Measurements from ENCODE around the gene SLC22A31. TPM values are rescaled to one million over a fixed set of nuclear protein-coding genes. Genes with fewer than 3 reads are reported as not detected.
"Not testable (repeated sequence)": the region's sequence is repeated elsewhere in the genome, so short reads cannot be mapped to it uniquely, and the experiment has no call there.

SLC22A31 gene
- polyA plus RNA-seq, 4 donors = 0.21 to 1.2 (median 0.60) TPM

DNA sequence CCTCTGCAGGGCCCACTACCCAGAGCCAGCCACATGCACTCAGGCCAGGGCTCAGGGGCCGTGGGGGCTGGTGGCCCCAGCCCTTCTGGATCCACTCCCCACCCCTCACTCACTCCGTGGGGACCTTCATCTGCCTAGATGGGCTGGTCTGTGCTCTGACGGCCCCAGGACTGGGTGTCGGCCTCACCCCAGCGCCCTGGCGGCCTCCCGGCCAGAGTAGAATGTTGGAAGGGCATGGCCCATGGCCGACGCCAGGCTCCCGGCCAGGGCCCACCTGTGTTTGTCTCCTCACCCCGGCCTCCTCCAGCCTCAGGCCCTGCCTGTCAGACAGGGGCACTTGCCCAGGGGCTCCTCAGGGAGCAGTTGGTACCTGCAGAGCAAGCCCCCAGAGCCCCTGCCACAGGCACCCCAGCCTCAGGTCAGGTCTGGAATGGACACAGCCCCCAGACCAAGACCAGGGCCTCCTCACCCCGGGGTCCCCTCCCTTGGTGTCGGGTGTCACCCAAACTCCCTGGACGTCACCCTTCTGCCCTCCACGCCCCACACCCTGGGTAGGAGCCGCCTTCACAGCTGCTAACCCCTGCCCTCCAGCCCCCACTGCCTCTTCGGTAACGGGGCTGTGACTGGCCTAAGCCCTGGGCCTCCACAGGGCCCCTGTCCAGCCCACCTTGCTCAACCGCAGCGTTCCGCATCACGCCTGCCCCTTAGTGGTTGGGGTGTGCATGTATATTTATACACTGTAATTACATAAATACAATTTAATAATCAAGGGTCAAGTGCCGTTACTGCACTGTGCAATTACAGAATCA lies 31.8 kb downstream of the SLC22A31 start:
- no peak for DNase-seq (ENCODE audit: low read depth in 4 of 4, low spot score in 2 of 4)

DNA sequence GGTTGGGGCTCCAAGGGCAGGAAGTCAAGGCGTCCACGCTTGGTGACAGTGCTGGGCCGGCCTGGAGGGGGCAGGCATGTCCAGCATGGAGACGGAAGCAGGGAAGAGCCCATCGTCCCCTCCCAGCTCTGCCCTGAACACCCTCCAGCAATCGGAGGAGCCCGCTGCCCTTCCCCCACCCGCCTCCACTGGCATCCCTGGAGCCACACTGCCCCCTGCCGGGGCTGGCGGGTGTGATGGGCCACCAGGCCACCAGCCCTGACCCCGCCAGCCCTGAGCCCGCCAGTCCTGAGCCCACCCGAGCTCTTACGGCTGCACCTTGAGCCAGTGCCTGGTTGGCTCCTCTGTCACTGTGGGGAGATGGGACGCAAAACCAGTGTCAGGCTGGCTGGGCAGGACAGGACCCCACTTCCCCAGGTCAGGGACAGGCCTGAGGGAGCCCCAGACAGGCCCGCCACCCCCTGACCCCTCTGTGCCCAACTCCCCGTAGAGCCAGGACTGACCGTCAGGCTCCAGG lies 32.9 kb downstream of the SLC22A31 start:
- peak in 1 of 4 donors; percentile 66 for DNase-seq (ENCODE audit: low read depth in 4 of 4, low spot score in 2 of 4)

DNA sequence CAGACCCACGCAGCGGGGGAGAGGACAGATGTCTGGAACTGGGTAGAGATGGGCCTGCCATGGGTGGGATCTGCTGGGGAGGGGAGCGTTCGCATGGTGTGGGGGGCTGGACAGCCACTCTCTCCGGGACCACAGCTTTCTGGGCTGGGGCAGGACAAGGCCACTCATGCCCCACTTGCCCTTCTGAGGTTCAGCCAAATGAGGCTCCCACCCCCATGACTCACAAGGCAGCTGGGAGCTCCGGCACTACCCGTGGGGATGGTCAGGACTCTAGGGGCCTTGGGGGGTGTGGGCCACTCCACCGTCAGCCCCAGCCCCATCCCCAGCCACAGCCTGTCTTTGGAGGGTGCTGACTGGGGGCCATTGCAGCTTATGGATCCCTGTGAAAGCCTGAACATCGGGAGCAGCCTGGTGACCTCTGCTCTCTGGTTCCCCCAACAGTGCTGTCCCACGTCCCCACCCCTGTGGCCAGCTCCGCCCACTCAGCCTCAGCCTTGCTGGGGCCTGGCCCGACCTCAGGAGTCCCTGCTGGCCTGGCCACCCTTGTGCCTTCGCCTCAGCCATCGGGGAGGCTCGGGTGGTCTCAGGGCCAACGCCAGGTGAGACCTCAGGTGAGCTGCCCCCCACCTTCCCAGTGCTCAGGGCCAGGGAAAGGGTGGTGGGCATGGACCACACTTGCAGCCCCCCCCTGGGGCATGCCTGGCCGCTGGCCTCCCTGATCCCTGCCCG lies 33.5 kb downstream of the SLC22A31 start:
- no peak for DNase-seq (ENCODE audit: low read depth in 4 of 4, low spot score in 2 of 4)

DNA sequence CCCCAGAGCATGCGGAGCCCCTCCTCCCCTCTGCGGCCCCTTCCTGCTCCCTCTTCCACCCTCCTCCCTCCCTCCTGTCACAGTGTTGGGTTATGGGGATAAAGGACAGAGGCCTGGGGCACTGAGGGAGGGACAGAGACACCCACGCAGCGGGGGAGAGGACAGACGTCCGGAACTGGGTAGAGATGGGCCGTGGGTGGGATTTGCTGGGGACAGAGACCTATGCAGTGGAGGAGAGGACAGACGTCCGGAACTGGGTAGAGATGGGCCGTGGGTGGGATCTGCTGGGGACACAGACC lies 34.7 kb downstream of the SLC22A31 start:
- DNase-seq (ENCODE audit: low read depth in 4 of 4, low spot score in 2 of 4) = not testable (repeated sequence)

DNA sequence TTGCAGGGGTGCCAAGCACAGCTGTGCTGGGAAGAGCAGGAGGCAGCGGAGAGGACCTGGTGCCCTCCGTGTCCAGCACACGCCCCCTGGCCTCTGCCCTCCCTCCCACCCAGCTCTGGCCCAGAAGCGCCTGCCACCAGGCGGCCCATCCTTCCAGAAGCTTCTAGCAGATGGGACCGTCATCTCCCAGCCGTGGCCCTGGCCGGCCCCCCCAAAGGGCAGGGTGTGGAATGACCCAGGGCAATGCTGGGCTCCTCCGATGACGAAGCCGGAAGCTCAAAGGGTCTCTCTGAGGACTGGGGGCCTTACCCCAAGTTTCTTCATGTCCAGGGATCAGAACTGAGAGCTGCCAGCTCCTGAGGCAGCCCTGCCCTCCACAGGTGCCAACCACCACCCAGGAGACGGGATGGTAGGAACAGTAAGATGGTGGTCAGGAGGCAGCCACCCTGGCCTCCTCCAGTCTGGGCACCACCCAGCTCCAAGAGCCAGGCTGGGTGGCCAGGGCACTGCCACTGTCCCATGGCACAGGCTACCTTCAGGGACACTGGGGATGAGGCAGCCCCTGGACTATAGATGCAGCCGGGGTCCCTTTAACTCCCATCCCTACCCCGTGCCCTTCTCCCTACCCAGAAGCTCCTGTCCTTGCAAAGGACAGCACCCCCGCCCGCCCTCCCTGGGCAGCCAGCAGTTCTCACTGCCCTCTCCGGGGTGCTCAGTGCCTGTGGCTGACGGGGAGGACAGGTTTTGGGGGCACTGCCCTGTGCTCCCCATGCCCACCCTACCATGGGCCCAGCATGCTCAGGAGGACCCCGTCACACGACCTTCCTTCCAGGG lies 35.3 kb downstream of the SLC22A31 start:
- DNase-seq (ENCODE audit: low read depth in 4 of 4, low spot score in 2 of 4) = no peak

DNA sequence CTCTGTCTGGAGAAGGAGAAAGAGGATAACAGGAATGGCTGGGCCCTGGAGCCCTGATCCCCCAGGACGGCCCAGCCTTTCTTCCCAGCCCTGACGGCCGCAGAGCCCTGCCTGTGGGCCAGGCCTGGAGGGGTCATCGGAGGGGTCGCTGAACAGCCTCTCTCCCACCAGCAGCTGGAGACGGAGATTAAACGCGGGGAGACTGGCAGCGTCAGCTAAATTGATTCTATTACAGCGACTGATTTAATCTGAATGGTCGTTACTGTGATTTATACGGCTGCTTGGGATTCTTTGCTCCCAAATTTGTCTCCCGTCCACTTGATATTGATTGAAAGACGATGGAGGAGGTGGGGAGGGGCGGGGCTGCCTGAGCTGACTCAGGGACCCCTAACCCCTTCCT lies 35.9 kb downstream of the SLC22A31 start:
- DNase-seq (ENCODE audit: low read depth in 4 of 4, low spot score in 2 of 4) = no peak

DNA sequence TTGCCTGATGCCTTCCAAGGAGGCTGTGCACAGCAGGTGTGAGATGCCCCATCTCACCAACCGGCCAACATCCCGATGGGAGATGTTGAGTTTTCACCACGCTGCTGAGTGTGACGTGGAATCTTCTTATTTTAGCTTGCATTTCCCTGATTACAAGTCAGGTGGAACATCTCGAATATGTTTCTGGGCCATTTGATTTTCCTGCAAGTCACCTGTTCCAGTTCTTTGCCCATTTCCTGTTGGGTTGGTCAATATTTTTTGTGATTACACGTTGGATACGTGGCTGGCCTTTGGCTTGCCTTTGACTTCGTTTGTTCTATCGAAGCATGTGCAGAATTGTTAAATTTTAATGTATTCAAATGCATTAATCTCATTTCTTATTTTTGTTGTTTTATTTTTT lies 37.0 kb downstream of the SLC22A31 start:
- DNase-seq (ENCODE audit: low read depth in 4 of 4, low spot score in 2 of 4) = no peak

DNA sequence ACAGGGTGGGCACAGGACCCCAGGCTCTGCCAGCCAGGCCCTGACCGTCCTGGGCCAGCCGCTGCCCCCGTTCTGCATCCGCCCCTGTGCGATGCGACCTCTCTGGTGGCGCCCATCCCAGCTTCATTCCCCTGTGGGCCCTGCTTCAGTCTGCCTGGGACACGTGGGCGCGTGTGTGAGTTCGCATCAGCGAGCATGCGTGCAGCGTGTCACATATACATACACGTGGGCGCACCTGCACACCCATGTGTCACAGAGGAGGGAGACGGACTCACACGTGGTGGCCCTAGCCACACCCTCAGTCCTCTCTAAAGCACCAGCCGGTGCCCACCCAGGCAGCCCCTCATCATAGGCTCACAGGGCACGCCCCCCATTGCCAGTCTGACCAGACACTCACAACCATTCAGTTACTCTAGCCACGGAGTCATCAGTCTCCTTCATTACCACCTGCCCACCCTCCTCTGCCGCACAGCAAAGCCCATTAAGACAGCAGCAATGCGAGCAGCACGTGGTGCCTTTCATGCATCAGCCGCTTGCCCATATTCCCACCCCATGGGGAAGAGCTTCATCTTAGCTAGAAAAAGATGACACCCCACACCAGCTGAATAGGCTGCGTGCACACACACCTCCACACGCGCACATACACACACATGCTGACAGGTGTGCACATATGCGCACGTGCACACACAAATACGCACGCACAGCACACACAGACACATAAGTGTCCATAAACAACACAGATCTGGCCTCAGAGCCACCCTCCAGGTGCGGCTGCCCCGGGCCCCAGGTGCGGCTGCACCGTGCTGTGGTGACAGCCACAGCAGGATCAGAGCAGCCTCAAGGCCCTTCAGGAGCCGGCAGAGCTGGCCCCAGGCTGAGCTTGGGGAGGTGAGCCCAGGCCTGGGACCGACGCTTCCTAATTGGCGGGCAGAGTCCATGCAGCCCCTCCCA lies 38.3 kb downstream of the SLC22A31 start:
- no peak for DNase-seq (ENCODE audit: low read depth in 4 of 4, low spot score in 2 of 4)

DNA sequence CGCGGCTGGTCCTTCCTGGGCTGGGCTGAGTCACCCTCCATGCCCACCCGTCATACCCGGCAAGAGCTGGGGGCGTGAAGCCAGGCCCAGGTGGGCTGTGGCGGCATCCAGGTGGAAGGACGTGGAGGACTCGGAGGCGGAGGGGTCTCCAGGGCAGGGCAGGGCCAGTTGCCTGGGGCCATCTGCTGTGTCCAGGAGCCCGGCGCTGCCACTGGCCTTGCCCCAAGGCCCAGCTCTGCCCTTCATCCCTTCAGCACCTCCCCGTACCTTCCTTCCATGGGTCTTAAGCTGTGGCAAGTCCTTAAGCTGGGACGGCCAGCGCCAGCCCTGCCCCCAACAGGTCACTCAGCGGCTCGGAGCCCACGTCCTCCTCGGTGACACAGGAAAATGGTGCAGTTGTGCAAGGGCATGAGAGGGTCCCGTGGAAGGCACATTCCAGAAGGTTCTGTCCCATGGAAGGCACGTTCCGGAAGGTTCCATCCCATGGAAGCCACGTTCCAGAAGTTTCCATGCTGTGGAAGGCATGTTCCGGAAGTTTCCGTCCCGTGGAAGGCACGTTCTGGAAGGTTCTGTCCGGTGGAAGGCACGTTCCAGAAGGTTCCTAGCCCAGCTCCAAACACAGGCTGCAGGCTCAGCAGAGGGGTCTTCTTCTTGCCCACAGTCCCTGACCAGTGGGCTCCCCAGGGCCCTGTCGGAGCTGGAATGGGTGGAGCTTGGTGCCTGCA lies 39.2 kb downstream of the SLC22A31 start:
- DNase-seq (ENCODE audit: low read depth in 4 of 4, low spot score in 2 of 4) = no peak

DNA sequence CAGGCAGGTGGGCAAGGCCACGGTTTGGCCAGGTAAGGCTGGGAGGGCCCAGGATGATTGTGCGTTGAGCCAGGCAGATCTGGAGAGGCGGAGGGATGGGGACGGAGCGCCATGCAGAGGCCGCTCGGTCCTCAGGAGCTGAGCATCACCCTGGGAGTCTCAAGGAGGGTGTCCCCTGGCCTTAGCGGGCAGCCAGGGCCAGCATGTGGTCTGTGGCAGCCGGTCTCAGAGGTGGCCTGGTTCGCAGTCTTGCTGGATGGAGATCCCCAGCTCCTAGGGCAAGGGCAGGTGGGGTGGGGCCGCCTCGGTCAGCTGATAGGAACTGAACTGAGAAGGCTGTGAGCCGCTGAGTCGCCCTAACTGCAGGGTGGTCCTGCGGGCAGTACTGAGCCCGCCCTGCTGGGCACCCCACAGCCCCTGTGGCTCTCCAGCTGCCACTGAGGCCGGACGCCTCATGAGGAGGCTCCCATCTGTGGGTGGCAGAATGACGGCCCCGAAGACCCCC lies 40.4 kb downstream of the SLC22A31 start:
- no peak for DNase-seq (ENCODE audit: low read depth in 4 of 4, low spot score in 2 of 4)

DNA sequence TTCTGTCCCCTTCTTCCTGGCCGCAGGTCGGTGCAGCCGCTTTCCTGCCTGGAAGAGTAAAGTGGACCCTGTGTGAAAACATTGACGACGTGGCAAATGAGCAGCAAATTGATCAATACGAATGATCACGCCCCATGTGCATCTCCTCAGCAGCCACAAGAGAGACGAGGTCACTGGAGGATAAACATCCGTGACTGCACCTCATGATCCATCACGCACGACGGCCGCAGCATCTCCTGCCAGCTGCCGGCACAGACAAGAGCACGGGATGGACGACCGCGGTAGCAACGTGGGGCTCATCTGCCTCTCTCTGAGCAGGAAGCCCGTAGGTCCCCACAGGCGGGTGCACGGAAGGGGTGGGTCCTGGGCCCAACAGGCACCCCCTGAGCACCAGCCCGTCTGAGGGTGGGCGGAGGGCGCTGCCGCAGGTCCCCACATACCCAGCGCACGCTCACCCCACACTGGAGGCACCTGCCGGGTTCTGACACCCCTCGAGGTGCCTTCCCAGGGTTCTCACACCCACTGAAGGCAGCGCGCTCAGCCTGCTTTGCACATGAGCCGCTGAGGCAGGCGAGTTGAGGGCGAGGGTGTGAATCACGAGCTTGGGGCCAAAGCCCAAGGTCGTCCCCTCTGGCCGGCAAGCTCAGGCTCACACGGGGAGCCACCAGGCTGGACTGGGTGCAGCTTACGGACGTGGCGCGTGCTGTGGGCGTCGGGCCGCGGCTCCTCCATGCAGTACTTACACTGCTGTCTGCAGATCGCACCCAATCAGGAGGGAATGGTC lies 41.1 kb downstream of the SLC22A31 start:
- no peak for DNase-seq (ENCODE audit: low read depth in 4 of 4, low spot score in 2 of 4)

DNA sequence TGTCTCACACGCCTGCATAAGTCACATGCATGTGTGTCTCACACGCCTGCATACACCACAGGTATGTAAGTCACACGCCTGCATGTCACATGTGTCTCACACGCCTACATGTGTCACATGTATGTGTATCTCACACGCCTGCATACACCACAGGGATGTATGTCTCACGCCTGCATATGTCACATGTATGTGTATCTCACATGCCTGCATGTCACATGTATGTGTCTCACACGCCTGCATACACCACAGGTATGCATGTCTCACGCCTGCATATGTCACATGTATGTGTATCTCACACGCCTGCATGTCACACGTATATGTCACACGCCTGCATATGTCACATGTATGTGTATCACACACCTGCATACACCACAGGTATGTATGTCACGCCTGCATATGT lies 42.6 kb downstream of the SLC22A31 start:
- DNase-seq (ENCODE audit: low read depth in 4 of 4, low spot score in 2 of 4) = no peak

DNA sequence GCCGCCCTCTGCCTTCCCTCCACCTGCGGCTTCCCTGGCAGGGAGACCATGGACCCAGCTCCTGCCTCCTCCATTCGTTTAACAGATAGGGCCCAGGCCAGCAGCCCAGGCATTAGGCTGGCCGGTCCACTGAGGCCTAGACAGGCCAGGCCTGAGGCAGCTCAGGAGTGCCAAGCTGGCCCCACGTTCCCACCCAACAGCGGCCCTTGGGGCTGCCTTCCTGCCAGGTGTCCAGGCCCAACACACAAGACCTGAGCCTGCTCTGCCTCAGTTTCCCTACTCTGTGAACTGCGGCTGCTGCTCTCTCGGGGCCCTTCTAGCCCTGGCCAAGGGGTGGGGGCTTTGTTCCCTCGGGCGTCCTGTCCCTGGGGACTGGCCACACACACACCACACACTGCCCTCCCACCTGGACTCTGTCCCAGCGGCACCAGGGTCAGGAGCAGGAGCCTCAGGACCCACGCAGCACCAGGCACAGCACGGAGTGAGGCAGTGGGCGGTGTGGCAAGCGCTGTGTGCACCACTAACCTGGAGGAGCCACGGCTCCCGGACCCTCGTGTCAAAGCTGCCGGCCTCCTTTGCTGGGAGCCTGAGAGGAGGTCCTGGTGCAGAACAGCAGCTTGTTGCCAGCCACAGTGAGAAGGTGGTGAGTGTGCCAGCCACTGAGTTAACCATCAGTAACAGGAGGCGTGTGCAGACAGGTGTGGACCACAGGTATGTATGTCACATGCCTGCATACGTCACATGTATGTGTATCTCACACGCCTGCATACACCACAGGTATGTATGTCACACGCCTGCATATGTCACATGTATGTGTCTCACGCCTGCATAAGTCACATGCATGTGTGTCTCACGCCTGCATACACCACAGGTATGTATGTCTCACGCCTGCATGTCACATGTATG lies 43.3 kb downstream of the SLC22A31 start:
- no peak for DNase-seq (ENCODE audit: low read depth in 4 of 4, low spot score in 2 of 4)

DNA sequence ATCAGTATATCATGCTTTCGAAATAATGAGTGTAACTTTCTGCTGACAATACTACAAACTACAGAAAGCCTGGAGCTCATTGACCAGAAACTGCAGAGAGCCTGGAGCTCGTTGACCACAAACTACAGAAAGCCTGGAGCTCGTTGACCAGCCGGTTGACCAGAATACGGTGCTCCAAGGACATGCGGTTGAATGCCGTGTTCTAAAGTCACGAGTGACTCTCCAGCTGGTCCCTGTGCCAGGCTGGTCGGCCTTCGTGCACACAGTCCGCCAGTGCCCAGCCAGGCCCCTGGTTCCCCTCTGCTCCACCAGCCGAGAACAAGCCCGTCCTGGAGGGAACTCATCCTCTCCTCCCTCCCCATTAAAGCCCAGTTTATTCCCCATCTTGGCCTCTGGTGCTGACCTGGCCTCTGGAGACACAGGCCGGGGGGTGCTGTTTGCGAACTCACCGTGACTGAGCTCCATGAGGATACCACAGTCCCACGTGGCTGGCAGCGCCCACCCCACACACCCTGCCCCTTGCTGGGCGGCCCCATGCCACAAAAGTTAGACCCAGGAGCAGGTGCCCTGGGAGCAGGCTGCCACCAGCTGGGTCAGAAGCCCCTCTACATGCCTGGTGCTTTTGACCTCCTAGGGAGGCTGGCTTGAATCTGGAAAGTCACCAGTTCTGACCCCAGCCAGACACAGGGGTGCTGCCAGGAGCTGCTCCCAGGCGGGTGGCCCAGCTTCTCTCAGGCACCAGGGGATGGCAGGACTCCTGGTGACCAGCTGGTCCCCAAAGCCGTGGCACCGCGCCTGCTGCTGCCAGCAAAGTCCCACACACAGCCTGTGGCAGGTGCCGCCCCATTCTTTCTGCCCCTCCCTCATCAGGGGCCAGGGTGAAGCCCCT lies 44.2 kb downstream of the SLC22A31 start:
- no peak for DNase-seq (ENCODE audit: low read depth in 4 of 4, low spot score in 2 of 4)

DNA sequence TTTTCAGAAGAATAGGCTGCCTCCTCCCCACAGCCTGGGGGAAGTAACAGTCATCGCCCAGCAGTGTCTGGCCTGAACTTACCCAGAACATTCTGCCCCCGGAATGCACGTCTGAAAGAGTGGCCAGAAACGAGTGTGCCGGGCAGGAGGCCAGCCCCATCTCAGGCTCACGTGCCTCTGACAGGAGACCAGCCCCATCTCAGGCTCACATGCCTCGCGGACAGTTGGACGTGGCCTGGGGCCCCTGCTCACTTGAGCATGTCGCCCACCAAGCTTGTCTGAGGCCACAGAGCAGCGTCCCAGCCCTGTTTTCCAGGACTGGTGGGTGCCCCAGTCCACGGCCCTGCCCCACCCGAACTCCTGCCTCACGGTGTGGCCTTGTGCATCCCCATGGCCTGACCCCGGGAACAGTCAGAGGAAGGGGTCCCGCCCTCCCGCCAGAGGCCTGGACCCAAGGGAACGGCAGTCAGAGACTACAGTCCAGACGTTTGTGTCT lies 45.1 kb downstream of the SLC22A31 start:
- no peak for DNase-seq (ENCODE audit: low read depth in 4 of 4, low spot score in 2 of 4)
